ENCODE data around the gene YTHDF1.

- TF ChIP-seq, protein P1, sequence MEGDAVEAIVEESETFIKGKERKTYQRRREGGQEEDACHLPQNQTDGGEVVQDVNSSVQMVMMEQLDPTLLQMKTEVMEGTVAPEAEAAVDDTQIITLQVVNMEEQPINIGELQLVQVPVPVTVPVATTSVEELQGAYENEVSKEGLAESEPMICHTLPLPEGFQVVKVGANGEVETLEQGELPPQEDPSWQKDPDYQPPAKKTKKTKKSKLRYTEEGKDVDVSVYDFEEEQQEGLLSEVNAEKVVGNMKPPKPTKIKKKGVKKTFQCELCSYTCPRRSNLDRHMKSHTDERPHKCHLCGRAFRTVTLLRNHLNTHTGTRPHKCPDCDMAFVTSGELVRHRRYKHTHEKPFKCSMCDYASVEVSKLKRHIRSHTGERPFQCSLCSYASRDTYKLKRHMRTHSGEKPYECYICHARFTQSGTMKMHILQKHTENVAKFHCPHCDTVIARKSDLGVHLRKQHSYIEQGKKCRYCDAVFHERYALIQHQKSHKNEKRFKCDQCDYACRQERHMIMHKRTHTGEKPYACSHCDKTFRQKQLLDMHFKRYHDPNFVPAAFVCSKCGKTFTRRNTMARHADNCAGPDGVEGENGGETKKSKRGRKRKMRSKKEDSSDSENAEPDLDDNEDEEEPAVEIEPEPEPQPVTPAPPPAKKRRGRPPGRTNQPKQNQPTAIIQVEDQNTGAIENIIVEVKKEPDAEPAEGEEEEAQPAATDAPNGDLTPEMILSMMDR (IDR thresholded peaks at IDR 0.05; ENCODE audit: poor library complexity) = no peak
- TF ChIP-seq EZH2 (IDR thresholded peaks at IDR 0.05; ENCODE audit: borderline replicate concordance) (no peak), EZH2phosphoT487 (IDR thresholded peaks at IDR 0.05; ENCODE audit: low read depth, severe bottlenecking, unreplicated experiment) (no peak)
Measured at GRCh38 chr20:63216041-63216848, at the start of gene YTHDF1.

All from hepatocyte (in vitro differentiated cells).